HCT116 (cell line): ENCODE data around the gene ABCC1. TPM values are rescaled to one million over a fixed set of nuclear protein-coding genes. Genes with fewer than 3 reads are reported as not detected.

ENCODE experiments used
- ATAC-seq: fragments of 200-7000 bp; cut with Tn5 transposase; 2 replicates; pipeline ENCODE4 v1.9.1; 2020; ENCODE audit warnings: mild to moderate bottlenecking, moderate library complexity
- BruUV-seq: library from RNA; stranded (reverse); fragments of 400-500 nt; replicated peaks from 2 replicates; lab custom pipeline; 2021; lab: Mats Ljungman, UMichigan
- CTCF ChIA-PET: fragments of 300-600 bp; sonication (Branson Sonifier 250); formaldehyde crosslinking; loops from one replicate; lab custom pipeline; 2021; ENCODE audit warnings: antibody characterized with exemption; lab: Charles Lee
- POLR2A ChIA-PET: fragments of 300-600, 350-600 bp; sonication (Branson Sonifier 250); formaldehyde crosslinking; loops from one replicate; lab custom pipeline; 2021; ENCODE audit warnings: antibody characterized with exemption; lab: Charles Lee
- RAD21 ChIA-PET, 2 experiments: fragments of 300-600 bp; sonication (Branson Sonifier 250); formaldehyde crosslinking; loops; one replicate each; lab custom pipeline; 2023; ENCODE audit warnings: low total read pairs in 2 of 2; ENCODE audit not compliant: uncharacterized antibody in 2 of 2, unreplicated experiment in 2 of 2, low non-redundant PET in 1 of 2; lab: Charles Lee
- DNase-seq: peaks from one replicate; pipeline ENCODE4 v3.0.0-alpha.2; 2010; ENCODE audit warnings: low read depth, low spot score
- H2AFZ ChIP-seq: fragments of 200-600 bp; shearing (Covaris generic), sonication (generic); 2 replicates; pipeline ENCODE4 v1.6.1; 2017; ENCODE audit warnings: low read depth, mixed run types, mixed read lengths, antibody characterized with exemption, low read length; ENCODE audit not compliant: poor library complexity, severe bottlenecking
- H3K27ac ChIP-seq: 2 replicates; pipeline ENCODE4 v1.5.1; 2012; ENCODE audit warnings: low read depth, low read length
- H3K27me3 ChIP-seq: fragments of 200-600 bp; sonication (generic); 2 replicates; pipeline ENCODE4 v1.6.1; 2016; ENCODE audit warnings: mixed run types, low read length, mixed read lengths; ENCODE audit not compliant: insufficient read depth
- H3K36me3 ChIP-seq, 2 experiments: fragments of 200-500 bp in 1 of 2; fragments of 200-600 bp in 1 of 2; sonication (Bioruptor generic) in 1 of 2; sonication (generic) in 1 of 2; 2 replicates each; pipeline versions ENCODE4 v1.5.1 to v1.6.1; 2014 to 2016; ENCODE audit warnings: low read length in 2 of 2, inconsistent platforms in 1 of 2, mixed read lengths in 1 of 2, mixed run types in 1 of 2; ENCODE audit not compliant: insufficient read depth in 2 of 2, control insufficient read depth in 1 of 2
- H3K4me1 ChIP-seq, 2 experiments: fragments of 200-600 bp in 1 of 2; sonication (generic) in 1 of 2; 2 replicates each; pipeline versions ENCODE4 v1.5.1 to v1.6.1; 2012 to 2017; ENCODE audit warnings: low read length in 2 of 2, inconsistent platforms in 1 of 2, mild to moderate bottlenecking in 1 of 2, mixed read lengths in 1 of 2, mixed run types in 1 of 2, moderate library complexity in 1 of 2; ENCODE audit not compliant: insufficient read depth in 2 of 2, control insufficient read depth in 1 of 2
- H3K4me2 ChIP-seq: fragments of 200-600 bp; sonication (generic); 2 replicates; pipeline ENCODE4 v1.6.1; 2017; ENCODE audit warnings: mixed run types, low read length, mixed read lengths
- H3K4me3 ChIP-seq, 2 experiments: fragments of 200-600 bp in 1 of 2; sonication (generic) in 1 of 2; replicated peaks in 1 of 2; 2 replicates each; pipeline ENCODE4 v1.5.1; 2011 to 2016; ENCODE audit warnings: low read length in 2 of 2, control low read depth in 1 of 2, low read depth in 1 of 2, mild to moderate bottlenecking in 1 of 2, mixed read lengths in 1 of 2, mixed run types in 1 of 2
- H3K79me2 ChIP-seq: fragments of 200-600 bp; sonication (generic); 2 replicates; pipeline ENCODE4 v1.6.1; 2017; ENCODE audit warnings: mild to moderate bottlenecking, mixed run types, low read length, moderate library complexity, mixed read lengths; ENCODE audit not compliant: insufficient read depth
- H3K9ac ChIP-seq: fragments of 200-600 bp; sonication (generic); 2 replicates; pipeline ENCODE4 v1.6.1; 2016; ENCODE audit warnings: low read length, mixed read lengths
- H3K9me2 ChIP-seq: fragments of 200-600 bp; sonication (generic), shearing (Covaris generic); 2 replicates; pipeline ENCODE4 v1.6.1; 2017; ENCODE audit warnings: mixed run types, mild to moderate bottlenecking, moderate library complexity; ENCODE audit not compliant: insufficient read depth
- H3K9me3 ChIP-seq, 2 experiments: fragments of 200-500 bp in 1 of 2; fragments of 200-600 bp in 1 of 2; sonication (Bioruptor generic) in 1 of 2; sonication (generic) in 1 of 2; 2 replicates each; pipeline ENCODE4 v1.6.1; 2014 to 2017; ENCODE audit warnings: low read length in 2 of 2, mixed read lengths in 2 of 2, inconsistent platforms in 1 of 2, low read depth in 1 of 2, mild to moderate bottlenecking in 1 of 2, mixed run types in 1 of 2, moderate library complexity in 1 of 2; ENCODE audit not compliant: control insufficient read depth in 1 of 2, insufficient read depth in 1 of 2
- H4K20me1 ChIP-seq: fragments of 200-600 bp; sonication (generic), shearing (Covaris generic); 2 replicates; pipeline ENCODE4 v1.6.1; 2017; ENCODE audit warnings: mixed run types, mild to moderate bottlenecking, moderate library complexity; ENCODE audit not compliant: insufficient read depth
- CBX3 ChIP-seq: IDR thresholded peaks from 2 replicates; pipeline ENCODE4 v1.6.1; 2012; ENCODE audit warnings: low read depth
- CEBPB ChIP-seq: IDR thresholded peaks from 2 replicates; pipeline ENCODE4 v1.6.1; 2012; ENCODE audit warnings: low read depth
- EZH2phosphoT487 ChIP-seq: fragments of 200-600 bp; IDR thresholded peaks from 2 replicates; pipeline ENCODE4 v1.6.1; 2018; ENCODE audit warnings: antibody characterized with exemption, borderline replicate concordance
- FOSL1 ChIP-seq: IDR thresholded peaks from 2 replicates; pipeline ENCODE4 v1.6.1; 2012; ENCODE audit warnings: low read depth
- SIN3A ChIP-seq: IDR thresholded peaks from 2 replicates; pipeline ENCODE4 v1.6.1; 2012; ENCODE audit warnings: low read depth
- SP1 ChIP-seq: IDR thresholded peaks from 2 replicates; pipeline ENCODE4 v1.6.1; 2012; ENCODE audit warnings: low read depth
- YY1 ChIP-seq: IDR thresholded peaks from 2 replicates; pipeline ENCODE4 v1.6.1; 2011; ENCODE audit warnings: low read length, low read depth, moderate library complexity, mild to moderate bottlenecking; ENCODE audit not compliant: insufficient replicate concordance; ENCODE audit errors: extremely low read depth
- intact Hi-C: fragments of 100-400 bp; cut with micrococcal nuclease; formaldehyde crosslinking; loops from 2 replicates; pipeline ENCODE4 v1.10.0; 2022
- total RNA-seq: library from RNA; stranded (reverse); gene quantifications from one replicate; pipeline ENCODE4 v1.2.1, GENCODE V29; 2021; ENCODE audit not compliant: unreplicated experiment
- TF ChIP-seq, protein P1 (sequence below), 3 experiments: fragments of 200-600 bp in 1 of 3; sonication (generic) in 1 of 3; IDR thresholded peaks in 2 of 3; conservative IDR thresholded peaks in 1 of 3; 2 replicates each; pipeline ENCODE4 v1.5.1; 2012 to 2017; ENCODE audit warnings: low read depth in 2 of 3, low read length in 2 of 3, antibody characterized with exemption in 1 of 3, borderline replicate concordance in 1 of 3, control low read depth in 1 of 3, mild to moderate bottlenecking in 1 of 3, mixed read lengths in 1 of 3, mixed run types in 1 of 3, moderate library complexity in 1 of 3; ENCODE audit not compliant: insufficient read depth in 1 of 3
- TF ChIP-seq, protein P2 (sequence below): IDR thresholded peaks from 2 replicates; pipeline ENCODE4 v1.6.1; 2011; ENCODE audit warnings: mild to moderate bottlenecking, low read length, moderate library complexity; ENCODE audit not compliant: insufficient replicate concordance; ENCODE audit errors: extremely low read depth

ABCC1 gene
- total RNA-seq, 1 experiment from 2014 or later = 61.9 TPM

- H3K9ac ChIP-seq = no peak overlapping the region
- peaks cover 3% of the 10 kb centered on the region; the same call in 1 of the 2 replicates for H3K79me2 ChIP-seq
- RAD21 ChIA-PET = no interaction called here
- H3K27ac ChIP-seq = no peak overlapping the region
- no peaks in the 10 kb centered on the region for H3K27me3 ChIP-seq
- no peak for TF ChIP-seq SP1
- TF ChIP-seq, protein P1, sequence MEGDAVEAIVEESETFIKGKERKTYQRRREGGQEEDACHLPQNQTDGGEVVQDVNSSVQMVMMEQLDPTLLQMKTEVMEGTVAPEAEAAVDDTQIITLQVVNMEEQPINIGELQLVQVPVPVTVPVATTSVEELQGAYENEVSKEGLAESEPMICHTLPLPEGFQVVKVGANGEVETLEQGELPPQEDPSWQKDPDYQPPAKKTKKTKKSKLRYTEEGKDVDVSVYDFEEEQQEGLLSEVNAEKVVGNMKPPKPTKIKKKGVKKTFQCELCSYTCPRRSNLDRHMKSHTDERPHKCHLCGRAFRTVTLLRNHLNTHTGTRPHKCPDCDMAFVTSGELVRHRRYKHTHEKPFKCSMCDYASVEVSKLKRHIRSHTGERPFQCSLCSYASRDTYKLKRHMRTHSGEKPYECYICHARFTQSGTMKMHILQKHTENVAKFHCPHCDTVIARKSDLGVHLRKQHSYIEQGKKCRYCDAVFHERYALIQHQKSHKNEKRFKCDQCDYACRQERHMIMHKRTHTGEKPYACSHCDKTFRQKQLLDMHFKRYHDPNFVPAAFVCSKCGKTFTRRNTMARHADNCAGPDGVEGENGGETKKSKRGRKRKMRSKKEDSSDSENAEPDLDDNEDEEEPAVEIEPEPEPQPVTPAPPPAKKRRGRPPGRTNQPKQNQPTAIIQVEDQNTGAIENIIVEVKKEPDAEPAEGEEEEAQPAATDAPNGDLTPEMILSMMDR (IDR thresholded peaks at IDR 0.05 in 2 of 3, conservative IDR thresholded peaks at IDR 0.05 in 1 of 3; ENCODE audit: borderline replicate concordance in 1 of 3, insufficient read depth in 1 of 3, low read depth in 2 of 3, low read length in 2 of 3) = peak in 1 of 3 experiments; percentile 38; a peak in 3 of 6 replicates
- TF ChIP-seq CBX3 = no peak
- TF ChIP-seq CEBPB = no peak
- no peak overlapping the region for H3K4me2 ChIP-seq
- no TSS peak for BruUV-seq
- H3K9me3 ChIP-seq = no peaks in the 10 kb centered on the region
- H3K4me1 ChIP-seq = no peaks in the 10 kb centered on the region
- H2AFZ ChIP-seq = no peak overlapping the region
- CTCF ChIA-PET = no interaction called here
- H3K9me2 ChIP-seq = no peaks in the 10 kb centered on the region
- DNase-seq (no peak), ATAC-seq (peak; percentile 49; the same call in 1 of the 2 replicates)
- POLR2A ChIA-PET = no interaction called here
- H4K20me1 ChIP-seq = no peaks in the 10 kb centered on the region
- intact Hi-C loops = no loop called here
- H3K4me3 ChIP-seq = no peak overlapping the region
- peaks cover 31% of the 10 kb centered on the region in 2 experiments for H3K36me3 ChIP-seq
Measured at GRCh38 chr16:16096121-16096857, 146.9 kb downstream of the ABCC1 start.

DNA sequence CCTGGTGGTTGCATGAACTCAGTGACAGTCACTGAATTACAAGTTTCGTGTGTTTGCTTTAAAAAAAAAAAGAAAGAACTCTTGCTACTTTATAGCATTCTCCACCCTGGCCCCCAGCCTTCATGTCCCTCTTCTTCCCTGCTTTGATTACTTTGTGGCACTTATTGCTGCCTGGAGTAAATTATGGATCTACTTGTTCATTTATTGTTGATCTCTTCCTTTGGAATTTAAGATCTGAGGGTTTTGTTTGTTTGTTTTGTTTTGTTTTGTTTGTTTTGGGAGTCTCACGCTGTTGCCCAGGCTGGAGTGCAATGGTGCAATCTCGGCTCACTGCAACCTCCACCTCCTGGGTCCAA lies 147.4 kb downstream of the ABCC1 start:
- BruUV-seq = no TSS peak
- ChIA-PET CTCF (no interaction called here), RAD21 (no interaction called here), POLR2A (no interaction called here)
- Histone ChIP-seq H4K20me1 (no peaks in the 10 kb centered on the region), H3K9me2 (no peaks in the 10 kb centered on the region), H3K27me3 (no peaks in the 10 kb centered on the region), H3K9ac (no peak overlapping the region), H3K79me2 (peaks cover 3% of the 10 kb centered on the region; the same call in 1 of the 2 replicates), H3K27ac (no peak overlapping the region), H3K9me3 (no peaks in the 10 kb centered on the region), H2AFZ (no peak overlapping the region), H3K36me3 (peaks cover 28 to 33% of the 10 kb centered on the region in 2 experiments), H3K4me2 (no peak overlapping the region), H3K4me1 (no peaks in the 10 kb centered on the region), H3K4me3 (no peak overlapping the region)
- TF ChIP-seq CBX3 (no peak), EZH2phosphoT487 (no peak), FOSL1 (no peak), SIN3A (no peak), YY1 (no peak)
- TF ChIP-seq, protein P2, sequence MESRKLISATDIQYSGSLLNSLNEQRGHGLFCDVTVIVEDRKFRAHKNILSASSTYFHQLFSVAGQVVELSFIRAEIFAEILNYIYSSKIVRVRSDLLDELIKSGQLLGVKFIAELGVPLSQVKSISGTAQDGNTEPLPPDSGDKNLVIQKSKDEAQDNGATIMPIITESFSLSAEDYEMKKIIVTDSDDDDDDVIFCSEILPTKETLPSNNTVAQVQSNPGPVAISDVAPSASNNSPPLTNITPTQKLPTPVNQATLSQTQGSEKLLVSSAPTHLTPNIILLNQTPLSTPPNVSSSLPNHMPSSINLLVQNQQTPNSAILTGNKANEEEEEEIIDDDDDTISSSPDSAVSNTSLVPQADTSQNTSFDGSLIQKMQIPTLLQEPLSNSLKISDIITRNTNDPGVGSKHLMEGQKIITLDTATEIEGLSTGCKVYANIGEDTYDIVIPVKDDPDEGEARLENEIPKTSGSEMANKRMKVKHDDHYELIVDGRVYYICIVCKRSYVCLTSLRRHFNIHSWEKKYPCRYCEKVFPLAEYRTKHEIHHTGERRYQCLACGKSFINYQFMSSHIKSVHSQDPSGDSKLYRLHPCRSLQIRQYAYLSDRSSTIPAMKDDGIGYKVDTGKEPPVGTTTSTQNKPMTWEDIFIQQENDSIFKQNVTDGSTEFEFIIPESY = no peak
- DNase-seq = no peak
- ATAC-seq = no peak
- intact Hi-C loops = no loop called here
